Fibroblast of the aortic adventitia (primary cell): ENCODE measurements around the gene HJV. TPM values are rescaled to one million over a fixed set of nuclear protein-coding genes. Genes with fewer than 3 reads are reported as not detected.
"Not testable (repeated sequence)": the region's sequence is repeated elsewhere in the genome, so short reads cannot be mapped to it uniquely, and the experiment has no call there.

Experiments used
- DNase-seq: peaks from one replicate; pipeline ENCODE4 v3.0.0-alpha.2; 2010; ENCODE audit warnings: low read depth
- H3K4me3 ChIP-seq: 2 replicates; pipeline ENCODE4 v1.5.1; 2011; ENCODE audit warnings: low read depth, mild to moderate bottlenecking, control low read depth, low read length, moderate library complexity
- total RNA-seq: library from RNA; depleted of rRNA; stranded (reverse); fragments of >200 nt; gene quantifications from 2 replicates; pipeline ENCODE4 v1.2.3, GENCODE V29; 2012; ENCODE audit warnings: low replicate concordance
- TF ChIP-seq, protein P1 (sequence below): IDR thresholded peaks from 2 replicates; pipeline ENCODE4 v1.5.1; 2011; ENCODE audit warnings: mild to moderate bottlenecking, low read length, control low read depth, inconsistent platforms; ENCODE audit not compliant: insufficient read depth

Gene HJV, protein sequence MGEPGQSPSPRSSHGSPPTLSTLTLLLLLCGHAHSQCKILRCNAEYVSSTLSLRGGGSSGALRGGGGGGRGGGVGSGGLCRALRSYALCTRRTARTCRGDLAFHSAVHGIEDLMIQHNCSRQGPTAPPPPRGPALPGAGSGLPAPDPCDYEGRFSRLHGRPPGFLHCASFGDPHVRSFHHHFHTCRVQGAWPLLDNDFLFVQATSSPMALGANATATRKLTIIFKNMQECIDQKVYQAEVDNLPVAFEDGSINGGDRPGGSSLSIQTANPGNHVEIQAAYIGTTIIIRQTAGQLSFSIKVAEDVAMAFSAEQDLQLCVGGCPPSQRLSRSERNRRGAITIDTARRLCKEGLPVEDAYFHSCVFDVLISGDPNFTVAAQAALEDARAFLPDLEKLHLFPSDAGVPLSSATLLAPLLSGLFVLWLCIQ
- total RNA-seq = not detected in 2 replicates

DNA sequence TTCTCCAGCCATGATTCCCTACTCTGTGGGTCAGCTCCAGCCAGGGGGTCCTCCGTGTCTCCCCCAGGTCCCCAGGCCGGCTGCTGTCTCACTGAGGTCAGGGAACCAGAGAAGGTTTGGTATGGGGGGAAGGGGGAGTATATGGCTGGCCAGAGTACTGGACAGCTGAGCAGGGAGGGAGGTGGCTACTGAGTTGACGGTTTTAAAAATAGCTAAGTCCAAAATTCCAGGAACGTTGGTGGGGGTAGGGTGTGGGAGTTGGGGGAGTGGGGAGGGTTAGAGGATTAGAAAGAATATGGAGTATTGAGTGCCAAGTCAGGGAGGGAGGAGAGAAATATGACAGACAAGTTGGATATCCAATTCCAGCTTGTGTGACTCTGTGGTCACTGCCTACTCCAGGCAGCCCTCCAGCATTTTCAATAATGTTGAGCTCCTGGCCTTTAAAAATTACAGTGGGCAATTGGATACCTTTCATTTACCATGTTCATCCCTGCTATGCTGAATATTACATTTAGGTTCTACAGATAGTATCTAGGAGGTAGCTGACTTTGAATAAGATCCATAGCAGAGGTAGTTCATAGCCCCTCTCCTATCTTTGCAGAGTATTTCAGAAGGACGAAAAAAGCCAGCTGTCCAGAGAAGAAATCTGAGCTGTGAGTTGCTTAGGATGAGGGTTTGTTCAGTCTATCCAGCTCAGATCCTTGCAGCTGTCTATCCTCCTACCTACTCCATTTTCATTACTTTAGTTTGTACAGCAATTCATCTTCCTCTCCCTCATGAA lies at the start of gene HJV:
Gene HJV (minus strand): TSS at position 114 of the 781 bp plus-strand sequence. CDS start 1,504 bp downstream, outside the sequence.
- H3K4me3 ChIP-seq = no peak within 1 kb of the TSS
- TF ChIP-seq, protein P1, sequence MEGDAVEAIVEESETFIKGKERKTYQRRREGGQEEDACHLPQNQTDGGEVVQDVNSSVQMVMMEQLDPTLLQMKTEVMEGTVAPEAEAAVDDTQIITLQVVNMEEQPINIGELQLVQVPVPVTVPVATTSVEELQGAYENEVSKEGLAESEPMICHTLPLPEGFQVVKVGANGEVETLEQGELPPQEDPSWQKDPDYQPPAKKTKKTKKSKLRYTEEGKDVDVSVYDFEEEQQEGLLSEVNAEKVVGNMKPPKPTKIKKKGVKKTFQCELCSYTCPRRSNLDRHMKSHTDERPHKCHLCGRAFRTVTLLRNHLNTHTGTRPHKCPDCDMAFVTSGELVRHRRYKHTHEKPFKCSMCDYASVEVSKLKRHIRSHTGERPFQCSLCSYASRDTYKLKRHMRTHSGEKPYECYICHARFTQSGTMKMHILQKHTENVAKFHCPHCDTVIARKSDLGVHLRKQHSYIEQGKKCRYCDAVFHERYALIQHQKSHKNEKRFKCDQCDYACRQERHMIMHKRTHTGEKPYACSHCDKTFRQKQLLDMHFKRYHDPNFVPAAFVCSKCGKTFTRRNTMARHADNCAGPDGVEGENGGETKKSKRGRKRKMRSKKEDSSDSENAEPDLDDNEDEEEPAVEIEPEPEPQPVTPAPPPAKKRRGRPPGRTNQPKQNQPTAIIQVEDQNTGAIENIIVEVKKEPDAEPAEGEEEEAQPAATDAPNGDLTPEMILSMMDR = no peak
- no peak for DNase-seq

DNA sequence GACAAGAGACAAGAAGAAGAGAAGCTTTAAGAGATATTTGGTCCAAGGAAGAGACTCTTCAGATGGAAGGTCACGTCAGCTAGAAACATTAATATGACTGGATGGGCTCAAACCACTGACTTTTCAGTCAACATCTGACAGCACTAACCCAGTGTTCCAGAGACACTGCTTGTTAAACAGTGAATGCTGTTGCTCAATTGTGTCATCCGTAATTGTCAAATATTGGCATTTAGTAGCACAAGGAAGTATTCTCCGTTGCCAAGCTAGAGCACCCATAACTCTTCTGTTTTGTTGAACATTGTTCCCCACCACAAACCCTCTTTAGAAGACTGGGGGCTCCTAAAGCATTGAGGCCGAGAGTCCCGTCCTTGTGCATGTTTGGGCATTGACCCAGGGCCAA lies 37.6 kb upstream of the HJV start:
- not testable (repeated sequence) for H3K4me3 ChIP-seq, DNase-seq

DNA sequence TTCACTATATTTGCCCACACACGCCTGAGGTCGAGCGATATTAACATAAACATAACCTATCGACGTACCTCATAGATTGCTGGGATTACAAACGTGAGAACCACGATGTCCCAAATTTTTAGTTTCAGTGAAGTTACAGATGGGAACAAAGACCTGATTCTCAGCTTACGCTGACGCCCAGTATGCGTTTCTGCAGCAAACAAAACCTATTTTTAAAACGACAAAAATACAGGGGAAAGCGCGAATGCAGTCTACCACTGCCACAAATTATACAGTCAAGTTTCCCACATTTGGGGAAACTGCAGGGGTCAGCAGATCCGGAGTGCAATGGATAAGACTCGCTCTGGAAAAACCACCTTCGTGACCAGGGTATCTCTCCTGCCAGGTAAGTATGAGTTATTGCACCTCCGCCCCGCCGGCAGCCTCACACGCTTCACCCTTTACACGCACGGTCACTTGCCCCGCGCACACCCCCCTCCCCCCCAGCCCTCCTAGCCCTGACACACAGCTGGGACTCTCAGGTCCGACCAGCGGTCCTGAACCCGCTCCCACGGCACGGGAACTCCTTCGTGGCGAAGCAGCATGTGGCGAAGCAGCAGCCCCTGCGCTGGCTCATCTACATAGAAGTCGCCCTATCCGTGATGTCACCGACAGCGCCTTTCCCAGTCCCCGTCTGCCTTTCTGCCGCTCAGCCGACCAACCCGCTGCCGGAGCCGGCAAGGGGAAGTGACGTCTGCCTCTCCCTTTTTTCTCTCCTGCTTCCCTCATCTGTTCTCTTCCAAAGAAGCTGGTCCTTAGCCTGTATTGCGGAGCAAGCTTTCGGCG lies 30.5 kb upstream of the HJV start:
- peak overlapping the region; percentile 58 for H3K4me3 ChIP-seq
- DNase-seq = peak; percentile 92

DNA sequence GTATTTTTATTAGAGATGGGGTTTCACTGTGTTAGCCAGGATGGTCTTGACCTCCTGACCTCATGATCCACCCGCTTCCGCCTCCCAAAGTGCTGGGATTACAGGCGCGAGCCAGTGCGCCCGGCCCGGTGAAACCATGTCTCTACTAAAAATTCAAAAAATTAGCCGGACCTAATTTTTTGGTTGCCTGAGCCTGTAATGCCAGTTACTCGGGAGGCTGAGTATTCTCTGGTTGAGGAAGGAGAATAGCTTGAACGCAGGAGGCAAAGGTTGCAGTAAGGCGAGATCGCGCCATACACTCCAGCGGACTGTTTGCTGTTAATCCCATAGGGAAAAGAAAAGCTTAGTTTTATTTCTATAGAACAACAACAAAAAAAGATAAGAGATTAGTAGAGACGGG lies 29.9 kb upstream of the HJV start:
- no peak for DNase-seq
- TF ChIP-seq, protein P1 = no peak
- peak overlapping the region; percentile 58 for H3K4me3 ChIP-seq

DNA sequence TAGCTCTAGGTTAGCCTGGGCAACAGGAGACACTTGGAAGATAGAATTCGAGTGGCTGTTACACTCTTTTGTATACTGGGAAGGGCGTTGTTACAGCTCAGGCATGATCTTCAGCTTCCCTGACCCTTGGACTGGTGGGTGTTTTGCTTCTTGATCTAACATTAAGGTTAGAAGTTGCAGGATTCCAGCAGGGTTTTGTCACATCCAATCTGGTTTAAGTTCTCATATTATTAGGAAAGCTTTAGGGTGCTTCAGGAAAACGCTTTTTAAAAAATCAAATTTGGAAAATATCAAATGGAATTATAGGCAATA lies 29.1 kb upstream of the HJV start:
- not testable (repeated sequence) for H3K4me3 ChIP-seq, DNase-seq

DNA sequence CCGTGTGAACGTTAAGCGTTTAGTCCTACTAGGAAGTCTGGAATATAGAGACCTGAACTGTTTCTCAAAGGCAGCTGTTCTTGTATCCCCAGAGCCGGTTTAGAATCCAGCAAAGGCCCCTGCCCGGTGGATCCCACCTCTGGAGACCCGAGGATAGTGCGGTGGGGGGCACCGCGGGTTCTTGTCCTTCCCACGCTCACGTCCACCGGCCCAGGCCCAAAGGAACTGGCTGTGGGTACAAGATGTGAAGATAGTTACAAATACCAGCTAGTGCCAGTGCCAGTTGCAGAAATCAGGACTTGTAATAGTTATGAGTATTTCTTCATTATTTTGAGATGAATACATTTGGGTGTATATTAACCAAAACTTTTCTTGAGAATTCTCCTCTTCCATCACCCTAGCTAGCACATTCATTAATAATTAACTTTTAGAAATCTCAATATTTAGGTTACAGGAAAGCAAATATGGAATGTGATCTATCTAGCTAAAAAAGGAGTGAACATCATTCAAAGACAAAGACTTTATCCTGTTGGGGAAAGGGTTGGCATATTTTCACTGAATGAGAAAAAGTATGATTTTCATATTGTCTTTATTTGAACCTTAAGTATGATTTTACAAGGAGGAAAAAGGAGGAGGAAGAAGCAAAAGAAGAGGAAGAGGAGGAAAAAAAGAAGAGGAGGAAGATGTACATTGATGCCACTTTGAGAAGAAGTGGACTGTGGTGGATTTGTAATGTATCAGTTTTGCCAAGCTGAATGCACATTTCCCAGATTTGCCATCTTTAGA lies 28.5 kb upstream of the HJV start:
- not testable (repeated sequence) for DNase-seq, H3K4me3 ChIP-seq

DNA sequence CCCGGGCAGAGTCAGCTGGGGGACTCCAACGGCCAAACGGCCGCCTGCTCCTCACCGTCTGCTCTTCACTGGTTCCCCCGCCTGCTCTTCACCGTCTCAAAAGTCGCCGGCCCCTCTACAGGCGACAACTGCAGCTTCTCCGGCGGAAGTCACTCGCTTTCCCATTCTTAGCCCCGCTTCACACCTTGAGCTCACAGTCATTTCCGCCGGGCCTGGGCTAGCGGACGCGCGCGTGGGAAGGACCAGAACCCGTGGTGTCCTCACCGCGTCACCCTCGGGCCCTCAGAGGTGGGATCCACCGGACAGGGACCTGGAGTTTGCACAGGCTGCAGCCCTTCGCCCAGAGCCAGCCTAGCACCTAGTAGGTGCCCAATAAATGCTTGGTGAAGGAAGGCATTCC lies 27.9 kb upstream of the HJV start:
- H3K4me3 ChIP-seq = no peak overlapping the region
- DNase-seq = no peak
- TF ChIP-seq, protein P1 = no peak

DNA sequence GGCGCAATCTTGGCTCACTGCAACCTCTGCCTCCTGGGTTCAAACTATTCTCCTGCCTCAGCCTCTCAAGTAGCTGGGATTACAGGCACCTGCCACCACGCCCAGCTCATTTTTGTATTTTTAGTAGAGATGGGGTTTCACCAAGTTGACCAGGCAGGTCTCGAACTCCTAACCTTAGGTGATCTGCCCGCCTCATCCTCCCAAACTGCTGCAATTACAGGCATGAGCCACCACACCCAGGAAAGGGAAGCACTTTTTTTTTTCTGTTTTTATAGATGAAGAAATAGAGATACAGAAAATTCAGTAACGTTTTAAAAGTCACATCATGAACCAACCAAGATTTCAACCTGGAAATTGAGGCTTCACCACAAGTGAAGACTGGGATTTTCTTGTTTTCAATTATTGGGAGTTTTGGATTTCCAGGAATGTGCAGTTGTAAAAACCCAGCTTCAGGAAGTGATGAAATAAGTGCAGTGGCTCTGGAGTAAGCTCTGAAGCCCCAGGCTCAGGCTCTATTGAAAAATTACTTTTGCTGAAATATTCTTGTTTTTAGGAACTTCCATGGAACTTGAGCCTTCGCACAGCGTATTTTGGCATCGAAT lies 27.1 kb upstream of the HJV start:
- H3K4me3 ChIP-seq = not testable (repeated sequence)
- peak; percentile 60 for DNase-seq

DNA sequence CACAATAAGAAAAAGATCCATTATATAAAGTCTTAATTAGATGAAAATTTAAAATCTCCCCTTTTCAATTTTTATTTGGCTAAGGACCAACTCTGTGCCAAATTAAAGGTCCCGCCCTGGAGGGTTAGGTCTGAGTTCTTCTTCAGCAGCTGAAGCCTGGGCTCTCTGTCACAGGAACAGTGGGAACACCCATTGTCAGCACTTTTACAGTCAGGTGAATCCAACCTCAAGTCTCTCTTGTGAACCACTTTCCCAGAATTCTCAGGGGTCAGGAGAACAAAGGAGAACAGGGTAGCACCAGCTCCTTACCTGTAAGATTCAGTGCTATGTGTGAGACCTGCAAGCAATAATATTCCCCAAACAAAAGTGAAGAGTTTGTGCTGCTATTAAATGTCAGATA lies 25.1 kb upstream of the HJV start:
- no peak overlapping the region for H3K4me3 ChIP-seq
- no peak for DNase-seq
- TF ChIP-seq, protein P1 = no peak
